ENCODE results near the gene MGAT1.

Gene MGAT1

DNA sequence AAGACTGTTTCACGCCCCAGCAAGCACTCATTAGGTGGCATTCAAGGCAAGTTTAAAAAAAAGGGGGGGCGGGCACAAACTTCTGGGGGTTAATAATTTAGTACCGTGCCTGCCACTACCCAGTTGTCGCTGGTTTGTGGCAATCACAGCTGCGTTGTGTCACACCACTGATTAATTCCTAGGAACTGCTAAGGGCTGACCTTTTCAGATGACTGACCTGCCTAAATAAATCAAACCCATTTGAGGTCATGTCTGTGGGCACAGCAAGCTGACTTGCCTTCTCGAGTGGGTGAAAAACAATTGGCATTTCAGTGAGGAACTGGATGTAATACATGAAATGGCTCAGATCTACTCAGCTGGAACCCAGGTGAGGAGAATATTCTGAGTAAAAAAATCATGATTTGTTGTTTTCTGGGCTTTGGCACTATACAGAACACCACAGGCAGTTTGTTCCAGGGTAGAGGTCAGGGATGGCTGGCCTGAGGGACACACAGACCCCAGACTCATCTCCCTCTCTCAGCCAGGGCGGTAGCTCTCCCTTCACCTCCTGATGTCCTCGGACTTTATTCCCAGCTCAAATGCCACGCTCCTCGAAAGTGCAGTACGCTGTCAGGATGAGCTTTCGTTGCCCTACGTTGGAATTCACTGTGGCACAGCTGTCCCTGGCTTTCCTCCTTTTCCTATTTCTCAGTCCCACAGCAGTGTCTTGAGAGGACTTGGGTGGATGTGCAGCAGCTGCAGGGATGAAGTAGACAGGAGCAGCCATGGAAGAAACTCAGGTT is 15.5 kb upstream of the MGAT1 start:
- DNase-seq (ENCODE audit: low read depth in 2 of 2) = no peak
- no peak overlapping the region for H3K4me3 ChIP-seq (replicated peaks in 1 of 2; ENCODE audit: low read depth in 2 of 2, low read length in 2 of 2)
- TF ChIP-seq, protein P1, sequence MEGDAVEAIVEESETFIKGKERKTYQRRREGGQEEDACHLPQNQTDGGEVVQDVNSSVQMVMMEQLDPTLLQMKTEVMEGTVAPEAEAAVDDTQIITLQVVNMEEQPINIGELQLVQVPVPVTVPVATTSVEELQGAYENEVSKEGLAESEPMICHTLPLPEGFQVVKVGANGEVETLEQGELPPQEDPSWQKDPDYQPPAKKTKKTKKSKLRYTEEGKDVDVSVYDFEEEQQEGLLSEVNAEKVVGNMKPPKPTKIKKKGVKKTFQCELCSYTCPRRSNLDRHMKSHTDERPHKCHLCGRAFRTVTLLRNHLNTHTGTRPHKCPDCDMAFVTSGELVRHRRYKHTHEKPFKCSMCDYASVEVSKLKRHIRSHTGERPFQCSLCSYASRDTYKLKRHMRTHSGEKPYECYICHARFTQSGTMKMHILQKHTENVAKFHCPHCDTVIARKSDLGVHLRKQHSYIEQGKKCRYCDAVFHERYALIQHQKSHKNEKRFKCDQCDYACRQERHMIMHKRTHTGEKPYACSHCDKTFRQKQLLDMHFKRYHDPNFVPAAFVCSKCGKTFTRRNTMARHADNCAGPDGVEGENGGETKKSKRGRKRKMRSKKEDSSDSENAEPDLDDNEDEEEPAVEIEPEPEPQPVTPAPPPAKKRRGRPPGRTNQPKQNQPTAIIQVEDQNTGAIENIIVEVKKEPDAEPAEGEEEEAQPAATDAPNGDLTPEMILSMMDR (IDR thresholded peaks at IDR 0.05; ENCODE audit: low read depth, low read length) = no peak

DNA sequence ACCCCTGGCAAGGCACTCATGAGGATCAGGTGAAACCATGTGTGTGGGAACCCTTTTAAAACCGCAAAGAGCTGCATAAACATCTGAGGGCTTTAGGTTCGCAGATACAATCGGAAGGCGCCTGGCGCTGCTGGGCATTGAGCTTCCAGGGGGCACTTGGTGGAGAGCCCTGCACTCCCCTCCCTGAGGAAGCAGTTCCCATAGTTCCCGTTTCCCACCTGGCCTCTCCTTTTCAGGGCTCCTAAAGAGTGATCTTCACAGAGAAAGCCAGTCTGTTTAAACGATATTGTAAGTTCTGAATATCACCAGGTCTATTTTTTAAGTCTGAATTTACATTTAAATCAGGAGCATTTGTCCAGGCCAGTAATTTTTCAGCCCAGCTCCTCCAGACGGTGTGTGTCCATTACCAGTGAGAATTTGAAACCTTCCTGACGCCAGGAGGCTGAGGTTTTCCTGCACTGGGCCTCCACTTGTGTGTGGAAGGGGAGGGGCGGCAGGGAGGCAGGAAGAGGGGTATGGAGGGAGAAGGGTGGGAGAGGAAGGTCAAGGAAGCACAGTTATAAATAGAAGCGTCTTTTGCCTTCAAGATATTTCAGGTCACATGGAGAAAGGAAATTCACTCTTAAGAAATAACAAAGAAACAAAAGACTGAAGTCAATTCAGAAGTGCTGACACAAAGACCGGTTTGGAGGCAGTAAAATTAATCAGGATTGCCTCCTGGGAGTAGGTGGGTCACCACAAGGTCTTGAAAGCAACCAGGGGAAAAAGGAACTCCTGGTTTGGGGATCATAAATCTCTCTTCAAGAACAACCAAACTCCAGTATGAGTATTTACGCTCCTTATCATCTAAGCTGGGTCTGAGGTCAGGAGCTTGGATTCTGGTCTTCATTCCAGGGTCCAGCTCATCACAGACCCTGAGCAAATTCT is 14.3 kb upstream of the MGAT1 start:
- H3K4me3 ChIP-seq (replicated peaks in 1 of 2; ENCODE audit: low read depth in 2 of 2, low read length in 2 of 2) = no peak overlapping the region
- TF ChIP-seq, protein P1 (IDR thresholded peaks at IDR 0.05; ENCODE audit: low read depth, low read length) = no peak
- peak; percentile 24 to 86 for DNase-seq (ENCODE audit: low read depth in 2 of 2)

DNA sequence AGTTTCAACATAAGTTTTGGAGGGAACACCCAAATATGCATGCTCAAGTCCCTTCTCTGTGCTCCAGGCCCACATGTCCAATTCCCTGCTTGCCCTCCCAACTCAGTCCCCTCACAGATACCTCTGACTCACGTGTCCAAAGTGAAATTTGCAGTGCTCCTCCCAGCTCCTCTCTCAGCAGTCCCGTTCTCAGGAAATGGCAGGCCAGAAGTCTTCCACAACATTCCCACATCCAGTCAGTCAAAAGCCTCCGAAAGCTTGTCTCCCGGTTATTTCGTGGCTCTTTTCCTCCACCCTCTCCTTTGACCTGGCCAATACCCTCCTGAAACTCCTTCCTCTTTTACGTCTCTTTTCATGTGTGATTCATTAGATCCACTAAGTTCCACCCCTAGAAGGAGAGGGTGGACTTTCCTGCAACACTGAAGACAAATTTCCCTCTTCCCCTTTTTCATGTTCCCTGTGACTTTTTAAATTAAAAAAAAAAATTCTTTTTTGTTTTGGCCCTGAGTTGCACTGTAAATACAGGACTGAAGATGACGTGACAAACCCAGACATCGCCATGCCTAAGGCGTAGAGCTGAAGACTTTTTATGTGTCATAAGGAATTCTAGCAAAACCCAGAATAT is 12.8 kb upstream of the MGAT1 start:
- TF ChIP-seq, protein P1 (IDR thresholded peaks at IDR 0.05; ENCODE audit: low read depth, low read length) = no peak
- DNase-seq (ENCODE audit: low read depth in 2 of 2) = no peak
- no peak overlapping the region for H3K4me3 ChIP-seq (replicated peaks in 1 of 2; ENCODE audit: low read depth in 2 of 2, low read length in 2 of 2)

DNA sequence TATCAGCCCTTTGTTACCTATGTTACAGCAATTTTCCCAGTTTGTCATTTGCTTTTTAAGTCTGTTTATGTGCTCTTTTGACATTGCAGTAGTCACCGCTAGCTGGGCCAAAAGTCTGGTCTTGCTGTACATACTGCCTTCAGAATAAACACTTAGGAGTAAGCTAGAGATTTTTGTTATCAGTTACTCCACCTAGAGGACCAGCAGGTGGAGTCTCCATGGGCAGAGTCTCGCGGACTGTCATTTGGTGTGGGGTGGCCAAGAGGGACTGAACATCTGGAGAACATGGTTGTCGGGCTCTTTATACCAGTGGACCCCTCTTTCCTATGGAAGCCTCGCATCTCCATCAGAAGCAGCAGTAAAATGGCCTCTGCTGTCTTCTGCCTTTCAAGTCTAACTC is 10.8 kb upstream of the MGAT1 start:
- no peak overlapping the region for H3K4me3 ChIP-seq (replicated peaks in 1 of 2; ENCODE audit: low read depth in 2 of 2, low read length in 2 of 2)
- TF ChIP-seq, protein P1 (IDR thresholded peaks at IDR 0.05; ENCODE audit: low read depth, low read length) = no peak
- no peak for DNase-seq (ENCODE audit: low read depth in 2 of 2)

DNA sequence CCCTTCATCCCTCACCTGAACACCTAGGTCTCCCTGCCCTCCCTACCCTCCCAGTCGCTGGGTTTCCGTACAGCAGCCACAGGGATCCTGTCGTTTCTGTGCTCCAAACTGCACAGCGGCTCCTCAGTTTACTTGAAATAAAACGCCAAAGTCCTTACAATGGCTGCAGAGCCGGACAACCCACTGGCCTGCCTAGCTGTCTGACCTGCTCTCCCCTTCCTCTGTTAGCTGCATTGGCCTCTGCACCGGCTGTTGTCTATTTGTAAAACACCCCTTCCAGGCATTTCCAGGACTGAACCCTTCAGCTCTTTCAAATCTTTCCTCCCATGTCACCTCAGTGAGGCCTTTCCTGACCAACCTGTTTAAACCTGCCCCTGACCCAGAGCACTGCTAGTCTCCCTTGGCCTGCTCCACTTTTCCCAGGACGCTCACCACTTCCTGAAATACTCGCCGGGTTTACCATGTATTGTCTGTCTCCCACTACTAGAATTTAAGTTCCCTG is 9.1 kb upstream of the MGAT1 start:
- TF ChIP-seq, protein P1 (IDR thresholded peaks at IDR 0.05; ENCODE audit: low read depth, low read length) = no peak
- no peak overlapping the region for H3K4me3 ChIP-seq (replicated peaks in 1 of 2; ENCODE audit: low read depth in 2 of 2, low read length in 2 of 2)
- DNase-seq (ENCODE audit: low read depth in 2 of 2) = no peak

DNA sequence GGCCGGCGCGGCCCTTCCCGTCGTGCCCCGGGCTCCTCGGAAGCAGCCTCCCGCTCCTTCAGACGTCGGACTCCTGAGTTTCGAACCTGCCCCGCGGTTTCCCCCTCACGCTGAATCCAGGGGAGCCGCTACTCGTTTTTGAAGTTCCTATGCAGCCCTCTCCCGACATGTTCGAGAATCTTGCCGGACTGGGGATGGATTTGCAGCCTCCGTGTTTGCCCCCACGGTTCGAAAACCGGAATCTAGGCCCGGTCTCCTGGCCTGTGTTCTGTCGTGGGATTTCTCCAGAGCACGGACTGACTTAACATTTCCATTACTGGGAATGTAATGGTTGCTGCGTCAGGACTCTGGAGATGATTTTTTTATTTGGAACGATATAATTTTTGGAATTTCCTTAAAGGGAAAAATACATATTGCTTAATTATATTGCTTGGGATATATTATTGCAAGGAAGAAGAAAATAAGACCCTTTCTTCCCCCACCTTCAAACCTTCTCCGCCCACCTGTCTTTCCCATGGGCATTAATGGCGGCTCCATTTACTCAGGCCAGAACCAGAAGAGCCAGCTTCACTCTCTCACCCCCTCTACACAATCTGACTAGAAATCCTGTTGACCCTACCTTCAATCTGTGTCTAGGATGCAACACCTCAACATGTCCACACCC is 8.5 kb upstream of the MGAT1 start:
- DNase-seq (ENCODE audit: low read depth in 2 of 2) = peak in 1 of 2 donors; percentile 46
- peak overlapping the region; percentile 72 to 82 for H3K4me3 ChIP-seq (replicated peaks in 1 of 2; ENCODE audit: low read depth in 2 of 2, low read length in 2 of 2)
- TF ChIP-seq, protein P1 (IDR thresholded peaks at IDR 0.05; ENCODE audit: low read depth, low read length) = no peak
